MM.1S (cell line): ENCODE results near the gene ASCC2.
"Not testable (repeated sequence)": the region's sequence is repeated elsewhere in the genome, so short reads cannot be mapped to it uniquely, and the experiment has no call there.

Source experiments
- CTCF ChIP-seq: fragments of 300-600 bp; sonication (generic); IDR thresholded peaks from 2 replicates; pipeline ENCODE4 v1.5.1; 2016; ENCODE audit warnings: antibody characterized with exemption, low read length, mixed read lengths
- EZH2phosphoT487 ChIP-seq: fragments of 300-600 bp; sonication (generic); IDR thresholded peaks from 2 replicates; pipeline ENCODE4 v1.6.1; 2018; ENCODE audit warnings: antibody characterized with exemption, low read length

GRCh38 chr22:29836791-29837370, 1.2 kb downstream of the ASCC2 start:
- not testable (repeated sequence) for TF ChIP-seq CTCF, EZH2phosphoT487
